HEK293T (cell line): Measurements from ENCODE around the gene STRIP1.
A peak's percentile ranks its signal among the peaks of the same experiment; 100 is the strongest.

Experiments used
- CTCF ChIA-PET: fragments of 350-600 bp; formaldehyde crosslinking; extraction: SDS; loops from one replicate; lab custom pipeline; 2021; ENCODE audit warnings: antibody characterized with exemption, inconsistent platforms; lab: Yijun Ruan, JAX
- POLR2A ChIA-PET: fragments of 350-600 bp; formaldehyde crosslinking; extraction: SDS; loops from one replicate; lab custom pipeline; 2020; ENCODE audit warnings: antibody characterized with exemption, inconsistent platforms; lab: Yijun Ruan, JAX
- DNase-seq: peaks from one replicate; pipeline ENCODE4 v3.0.0; 2012; ENCODE audit warnings: mixed read lengths; ENCODE audit errors: extremely low spot score
- ARNT ChIP-seq: fragments of 450-650 bp; IDR thresholded peaks from 2 replicates; pipeline ENCODE4 v1.6.1; 2017; ENCODE audit warnings: mild to moderate bottlenecking
- BHLHE40 ChIP-seq: fragments of 450-650 bp; IDR thresholded peaks from 2 replicates; pipeline ENCODE4 v1.6.1; 2016; ENCODE audit warnings: mild to moderate bottlenecking, moderate library complexity, borderline replicate concordance
- CTBP1 ChIP-seq: fragments of 450-650 bp; IDR thresholded peaks from 2 replicates; pipeline ENCODE4 v1.6.1; 2016; ENCODE audit warnings: borderline replicate concordance
- ELF4 ChIP-seq: fragments of 450-650 bp; IDR thresholded peaks from 2 replicates; pipeline ENCODE4 v1.6.1; 2017; ENCODE audit warnings: antibody characterized with exemption
- FOXA1 ChIP-seq: fragments of 450-650 bp; IDR thresholded peaks from 2 replicates; pipeline ENCODE4 v1.6.1; 2016; ENCODE audit warnings: mild to moderate bottlenecking
- FOXK2 ChIP-seq: fragments of 450-650 bp; IDR thresholded peaks from 2 replicates; pipeline ENCODE4 v1.6.1; 2016; ENCODE audit warnings: mild to moderate bottlenecking
- FOXM1 ChIP-seq: fragments of 450-650 bp; IDR thresholded peaks from 2 replicates; pipeline ENCODE4 v1.6.1; 2017; ENCODE audit warnings: mild to moderate bottlenecking, borderline replicate concordance
- HDGF ChIP-seq: fragments of 450-650 bp; IDR thresholded peaks from 2 replicates; pipeline ENCODE4 v1.6.1; 2017; ENCODE audit warnings: antibody characterized with exemption, borderline replicate concordance
- L3MBTL2 ChIP-seq: fragments of 450-650 bp; conservative IDR thresholded peaks from 2 replicates; pipeline ENCODE4 v1.6.1; 2016; ENCODE audit warnings: mild to moderate bottlenecking
- LEF1 ChIP-seq: fragments of 450-650 bp; IDR thresholded peaks from 2 replicates; pipeline ENCODE4 v1.6.1; 2017; ENCODE audit warnings: mild to moderate bottlenecking, borderline replicate concordance
- NFRKB ChIP-seq: fragments of 450-650 bp; IDR thresholded peaks from 2 replicates; pipeline ENCODE4 v1.6.1; 2016; ENCODE audit warnings: mild to moderate bottlenecking, moderate library complexity
- PKNOX1 ChIP-seq: fragments of 450-650 bp; IDR thresholded peaks from 2 replicates; pipeline ENCODE4 v1.6.1; 2016
- SP1 ChIP-seq: fragments of 450-650 bp; IDR thresholded peaks from 2 replicates; pipeline ENCODE4 v1.6.1; 2017
- SUZ12 ChIP-seq: fragments of 450-650 bp; IDR thresholded peaks from 2 replicates; pipeline ENCODE4 v1.6.1; 2016; ENCODE audit warnings: mild to moderate bottlenecking
- TARDBP ChIP-seq: fragments of 450-650 bp; IDR thresholded peaks from 2 replicates; pipeline ENCODE4 v1.6.1; 2016
- ZNF384 ChIP-seq: fragments of 450-650 bp; IDR thresholded peaks from 2 replicates; pipeline ENCODE4 v1.6.1; 2016

STRIP1 gene

GRCh38 chr1:110034451-110035235 lies at the start of gene STRIP1:
TSS of gene STRIP1 (plus strand) at chr1:110034624. CDS start at chr1:110034638, 14 bp downstream.
- peak; percentile 96 for DNase-seq
- ChIA-PET CTCF (interaction anchor here (0.6 to 2.0 kb wide), 5 partner anchors 18 to 68 kb away, joined by 3 to 6 read pairs (median 3); partner anchors contain the start of gene AHCYL1), POLR2A (interaction anchor here (0.7 to 2.2 kb wide), 23 partner anchors 10 to 414 kb away, joined by 3 to 18 read pairs (median 4); partner anchors contain the start of genes AHCYL1, KCNC4 and RBM15)
- peak; percentile 58 for TF ChIP-seq L3MBTL2
- TF ChIP-seq ELF4, result peak; percentile 42
- TF ChIP-seq LEF1, result no peak
- 0 out of 2 replicates have a peak, but pooled peaks have one; percentile 31 for TF ChIP-seq NFRKB
- TF ChIP-seq FOXA1, result no peak
- peak; percentile 76; the same call in 1 of the 2 replicates for TF ChIP-seq SP1

GRCh38 chr1:109985247-109986053 lies 49.0 kb upstream of the STRIP1 start:
- POLR2A ChIA-PET, result interaction anchor here (0.9 to 5.7 kb wide), 15 partner anchors 10 to 436 kb away, joined by 3 to 45 read pairs (median 7); partner anchors contain the start of genes EPS8L3 and GNAI3
- no peak for DNase-seq
- no peak for TF ChIP-seq ARNT
- TF ChIP-seq SUZ12, result no peak
- TF ChIP-seq ELF4, result no peak
- no peak for TF ChIP-seq HDGF
- TF ChIP-seq BHLHE40, result no peak
- TF ChIP-seq LEF1, result no peak
- CTCF ChIA-PET, result interaction anchor here (0.5 to 5.7 kb wide), 13 partner anchors 11 to 346 kb away, joined by 3 to 139 read pairs (median 11); partner anchors contain the start of gene STRIP1

- TF ChIP-seq SUZ12 (no peak), ARNT (no peak), NFRKB (no peak), PKNOX1 (no peak), FOXM1 (no peak), SP1 (no peak), FOXK2 (no peak), CTBP1 (no peak), TARDBP (no peak), HDGF (no peak), ZNF384 (no peak), LEF1 (no peak), FOXA1 (no peak), BHLHE40 (no peak), L3MBTL2 (no peak), ELF4 (no peak)
- ChIA-PET CTCF (interaction anchor here (0.9 to 5.7 kb wide), 4 partner anchors 21 to 209 kb away, joined by 3 to 139 read pairs (median 26); no protein-coding TSS in a partner anchor), POLR2A (interaction anchor here (0.9 to 5.7 kb wide), 7 partner anchors 10 to 437 kb away, joined by 3 to 45 read pairs (median 11); partner anchors contain the start of gene GNAI3)
- DNase-seq, result no peak
Observed at GRCh38 chr1:109986054-109986444, 48.4 kb upstream of the STRIP1 start.

GRCh38 chr1:109988349-109988914 lies 46.0 kb upstream of the STRIP1 start:
- POLR2A ChIA-PET, result interaction anchor here (1.2 kb wide), 1 partner anchor 9 kb away, joined by 3 read pairs; no protein-coding TSS in a partner anchor
- TF ChIP-seq CTBP1, result no peak
- TF ChIP-seq LEF1, result no peak
- TF ChIP-seq ARNT, result no peak
- TF ChIP-seq BHLHE40, result no peak
- no peak for TF ChIP-seq FOXA1
- no peak for TF ChIP-seq FOXM1
- no peak for TF ChIP-seq SP1
- TF ChIP-seq SUZ12, result no peak
- TF ChIP-seq TARDBP, result no peak
- no peak for TF ChIP-seq NFRKB
- no peak for TF ChIP-seq FOXK2
- TF ChIP-seq ELF4, result no peak
- no peak for DNase-seq
- CTCF ChIA-PET, result no interaction called here

GRCh38 chr1:109989506-109990301 lies 44.7 kb upstream of the STRIP1 start:
- TF ChIP-seq ELF4, result no peak
- TF ChIP-seq FOXM1, result no peak
- no peak for TF ChIP-seq NFRKB
- TF ChIP-seq LEF1, result no peak
- no peak for DNase-seq
- CTCF ChIA-PET, result no interaction called here
- POLR2A ChIA-PET, result no interaction called here

GRCh38 chr1:109990302-109990653 lies 44.1 kb upstream of the STRIP1 start:
- POLR2A ChIA-PET, result no interaction called here
- TF ChIP-seq LEF1, result no peak
- TF ChIP-seq ZNF384, result no peak
- no peak for TF ChIP-seq CTBP1
- TF ChIP-seq TARDBP, result no peak
- no peak for TF ChIP-seq FOXM1
- TF ChIP-seq FOXA1, result no peak
- TF ChIP-seq BHLHE40, result no peak
- no peak for TF ChIP-seq SUZ12
- no peak for TF ChIP-seq L3MBTL2
- no peak for TF ChIP-seq FOXK2
- TF ChIP-seq ARNT, result no peak
- no peak for TF ChIP-seq NFRKB
- TF ChIP-seq ELF4, result no peak
- no peak for TF ChIP-seq HDGF
- TF ChIP-seq SP1, result no peak
- no peak for TF ChIP-seq PKNOX1
- CTCF ChIA-PET, result no interaction called here
- no peak for DNase-seq
